Endodermal cell (in vitro differentiated cells): ENCODE data around the gene YRDC. TPM values are rescaled to one million over a fixed set of nuclear protein-coding genes. Genes with fewer than 3 reads are reported as not detected.

ENCODE experiments used
- DNase-seq: peaks from one replicate; pipeline ENCODE4 v3.0.0-alpha.2; 2017
- H3K27ac ChIP-seq: 2 replicates; pipeline ENCODE4 v1.5.1; 2013; ENCODE audit warnings: mild to moderate bottlenecking, low read depth, low read length, moderate library complexity
- H3K27me3 ChIP-seq: 2 replicates; pipeline ENCODE4 v1.6.1; 2013; ENCODE audit warnings: mild to moderate bottlenecking, low read length, moderate library complexity; ENCODE audit not compliant: insufficient read depth, control insufficient read depth, poor library complexity, severe bottlenecking
- H3K36me3 ChIP-seq: 2 replicates; pipeline ENCODE4 v1.7.0; 2013; ENCODE audit warnings: mild to moderate bottlenecking, low read length, moderate library complexity; ENCODE audit not compliant: control insufficient read depth, insufficient read depth
- H3K4me1 ChIP-seq: one replicate; pipeline ENCODE4 v1.7.0; 2013; ENCODE audit warnings: low read length; ENCODE audit not compliant: control insufficient read depth, insufficient read depth
- H3K4me3 ChIP-seq: 2 replicates; pipeline ENCODE4 v1.5.1; 2013; ENCODE audit warnings: mild to moderate bottlenecking, low read length, moderate library complexity
- H3K9ac ChIP-seq: 2 replicates; pipeline ENCODE4 v1.6.1; 2013; ENCODE audit warnings: mild to moderate bottlenecking, low read length, moderate library complexity; ENCODE audit not compliant: poor library complexity, severe bottlenecking; ENCODE audit errors: extremely low read depth
- H3K9me3 ChIP-seq: 2 replicates; pipeline ENCODE4 v1.6.1; 2013; ENCODE audit warnings: mild to moderate bottlenecking, low read length, moderate library complexity; ENCODE audit not compliant: control insufficient read depth
- H3K27ac Mint-ChIP-seq: 2 replicates; pipeline ENCODE4 v1.8.0; 2020; ENCODE audit warnings: mixed read lengths
- H3K27me3 Mint-ChIP-seq: 2 replicates; pipeline ENCODE4 v1.8.0; 2021; ENCODE audit warnings: mild to moderate bottlenecking, mixed read lengths; ENCODE audit not compliant: insufficient read depth
- H3K36me3 Mint-ChIP-seq: 2 replicates; pipeline ENCODE4 v1.8.0; 2020; ENCODE audit warnings: low read depth, mixed read lengths
- H3K4me1 Mint-ChIP-seq: 2 replicates; pipeline ENCODE4 v1.8.0; 2020; ENCODE audit warnings: mixed read lengths
- H3K4me3 Mint-ChIP-seq: 2 replicates; pipeline ENCODE4 v1.8.0; 2020; ENCODE audit warnings: mild to moderate bottlenecking, moderate library complexity, mixed read lengths
- H3K9me3 Mint-ChIP-seq: 2 replicates; pipeline ENCODE4 v1.8.0; 2020; ENCODE audit warnings: mild to moderate bottlenecking, mixed read lengths
- WGBS, 2 experiments: methylation state at CpG; one replicate each; pipeline versions ENCODE4 v1.1.5 to v1.1.7; 2013; ENCODE audit warnings: missing lambda C conversion rate in 2 of 2, mixed read lengths in 1 of 2; ENCODE audit not compliant: insufficient coverage in 1 of 2, insufficient read length in 1 of 2; 5-methylcytosine and 5-hydroxymethylcytosine counted together
- total RNA-seq, 2 donors: library from RNA; stranded (reverse); fragmentation: NEBNext Ultra II Directional in 1 of 2; extraction: Animal tissue kit (Norgen Biotek cat#: 25700) in 1 of 2; gene quantifications; 2 replicates in 1 of 2; 3 replicates in 1 of 2; pipeline ENCODE4 v1.2.1, GENCODE V29; 2021
- TF ChIP-seq, protein P1 (sequence below): fragments of 200-600 bp; sonication (generic); conservative IDR thresholded peaks from 2 replicates; pipeline ENCODE4 v1.5.0; 2021; ENCODE audit warnings: antibody characterized with exemption, mild to moderate bottlenecking

Gene YRDC
- total RNA-seq, 2 donors from 2014 or later: 21.0 to 21.1 TPM

DNA sequence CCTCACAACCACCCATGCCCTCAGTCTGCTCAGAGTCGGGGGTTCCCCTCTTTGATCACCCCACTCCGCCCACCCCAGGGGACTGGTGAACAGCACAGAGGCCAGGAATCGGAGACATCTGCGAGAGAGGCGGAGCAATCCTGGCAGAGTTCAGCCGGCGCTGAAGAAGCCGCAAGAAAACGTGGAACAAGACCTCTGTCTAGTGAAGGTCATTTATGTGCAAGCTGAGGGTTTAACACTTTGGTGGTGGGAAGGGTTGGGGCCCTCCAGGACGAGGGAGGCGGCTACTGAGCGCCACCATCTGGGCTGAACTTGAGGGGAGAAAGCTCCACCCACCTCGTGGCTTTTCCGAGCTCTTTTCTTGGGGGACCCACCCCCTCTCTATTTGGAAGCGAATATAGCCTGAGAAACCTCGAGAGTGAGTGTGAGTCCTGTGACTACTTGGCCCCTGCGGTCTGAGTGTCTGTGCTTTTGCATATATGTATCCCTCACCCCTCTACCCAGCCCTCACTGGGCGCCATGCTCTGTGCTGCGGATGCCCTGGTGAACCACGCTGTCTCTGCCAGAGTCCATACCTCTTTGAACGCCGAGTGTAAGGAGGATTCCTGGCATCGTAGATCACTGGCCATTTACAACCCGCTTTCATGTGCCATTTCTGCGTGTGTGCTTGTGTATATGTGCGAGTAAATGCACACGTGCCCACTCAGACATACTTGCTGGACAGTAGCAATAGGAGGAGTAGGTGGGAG is 41.9 kb downstream of the YRDC start:
- WGBS, 2 experiments: 23 to 42% methylated on average over 16 to 27 of the region's 27 CpGs
- no peaks in the 10 kb centered on the region for H3K4me1 Mint-ChIP-seq
- Histone ChIP-seq H3K9ac (no peak overlapping the region), H3K27me3 (peaks cover 100% of the 10 kb centered on the region), H3K4me3 (no peak overlapping the region), H3K27ac (no peak overlapping the region), H3K4me1 (no peaks in the 10 kb centered on the region), H3K36me3 (no peaks in the 10 kb centered on the region), H3K9me3 (no peaks in the 10 kb centered on the region)
- TF ChIP-seq, protein P1, sequence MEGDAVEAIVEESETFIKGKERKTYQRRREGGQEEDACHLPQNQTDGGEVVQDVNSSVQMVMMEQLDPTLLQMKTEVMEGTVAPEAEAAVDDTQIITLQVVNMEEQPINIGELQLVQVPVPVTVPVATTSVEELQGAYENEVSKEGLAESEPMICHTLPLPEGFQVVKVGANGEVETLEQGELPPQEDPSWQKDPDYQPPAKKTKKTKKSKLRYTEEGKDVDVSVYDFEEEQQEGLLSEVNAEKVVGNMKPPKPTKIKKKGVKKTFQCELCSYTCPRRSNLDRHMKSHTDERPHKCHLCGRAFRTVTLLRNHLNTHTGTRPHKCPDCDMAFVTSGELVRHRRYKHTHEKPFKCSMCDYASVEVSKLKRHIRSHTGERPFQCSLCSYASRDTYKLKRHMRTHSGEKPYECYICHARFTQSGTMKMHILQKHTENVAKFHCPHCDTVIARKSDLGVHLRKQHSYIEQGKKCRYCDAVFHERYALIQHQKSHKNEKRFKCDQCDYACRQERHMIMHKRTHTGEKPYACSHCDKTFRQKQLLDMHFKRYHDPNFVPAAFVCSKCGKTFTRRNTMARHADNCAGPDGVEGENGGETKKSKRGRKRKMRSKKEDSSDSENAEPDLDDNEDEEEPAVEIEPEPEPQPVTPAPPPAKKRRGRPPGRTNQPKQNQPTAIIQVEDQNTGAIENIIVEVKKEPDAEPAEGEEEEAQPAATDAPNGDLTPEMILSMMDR: no peak
- H3K4me3 Mint-ChIP-seq: peak overlapping the region; percentile 24
- H3K27me3 Mint-ChIP-seq: peaks cover 93% of the 10 kb centered on the region
- DNase-seq: peak; percentile 62
- H3K36me3 Mint-ChIP-seq: no peaks in the 10 kb centered on the region
- no peak overlapping the region for H3K27ac Mint-ChIP-seq
- H3K9me3 Mint-ChIP-seq: no peaks in the 10 kb centered on the region

DNA sequence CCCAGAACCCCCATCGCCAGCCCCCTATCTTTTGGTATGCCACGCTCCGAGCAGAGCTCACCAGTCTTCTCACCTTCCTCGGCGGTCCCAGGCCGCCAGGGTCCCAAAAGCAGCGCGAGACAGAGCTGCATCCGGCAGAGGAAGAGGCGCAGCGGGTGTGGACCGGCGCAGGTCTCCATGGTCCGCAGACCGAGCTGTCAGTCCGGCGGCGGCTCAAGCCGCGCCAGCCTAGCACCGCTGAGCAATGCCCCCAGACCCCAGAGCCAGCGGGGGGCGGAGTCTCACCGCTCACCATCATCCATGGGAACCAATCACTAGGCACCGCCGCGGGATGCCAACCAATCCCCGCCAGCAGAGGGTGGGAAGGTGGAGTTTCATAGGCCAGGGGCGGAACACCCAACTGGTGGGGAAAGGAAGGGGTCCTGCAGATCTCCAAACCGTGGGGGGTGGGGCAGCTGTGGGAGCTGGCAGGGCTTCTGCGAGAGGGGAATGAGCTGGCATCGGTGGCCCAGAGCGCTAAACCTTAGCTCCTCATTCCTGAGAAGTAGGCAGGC is 43.0 kb downstream of the YRDC start, which contains the start of gene EPHA10:
Gene EPHA10, minus strand, starts transcription at position 233 of the 554 bp plus-strand sequence. Its CDS starts 54 bp downstream, at position 179.
- WGBS, 2 experiments: 13 to 19% methylated on average over 9 to 33 of the region's 33 CpGs
- TF ChIP-seq, protein P1: no peak
- Histone ChIP-seq H3K36me3 (no peaks in the 10 kb centered on the region), H3K4me3 (no peak within 1 kb of the TSS), H3K4me1 (no peaks in the 10 kb centered on the region), H3K27me3 (peaks cover 100% of the 10 kb centered on the region), H3K9ac (no peak within 1 kb of the TSS), H3K27ac (no peak within 1 kb of the TSS), H3K9me3 (no peaks in the 10 kb centered on the region)
- H3K36me3 Mint-ChIP-seq: no peaks in the 10 kb centered on the region
- H3K27ac Mint-ChIP-seq: no peak within 1 kb of the TSS
- no peaks in the 10 kb centered on the region for H3K4me1 Mint-ChIP-seq
- H3K9me3 Mint-ChIP-seq: no peaks in the 10 kb centered on the region
- H3K27me3 Mint-ChIP-seq: peaks cover 83% of the 10 kb centered on the region
- H3K4me3 Mint-ChIP-seq: peak within 1 kb of the TSS; percentile 24
- peak; percentile 94 for DNase-seq

DNA sequence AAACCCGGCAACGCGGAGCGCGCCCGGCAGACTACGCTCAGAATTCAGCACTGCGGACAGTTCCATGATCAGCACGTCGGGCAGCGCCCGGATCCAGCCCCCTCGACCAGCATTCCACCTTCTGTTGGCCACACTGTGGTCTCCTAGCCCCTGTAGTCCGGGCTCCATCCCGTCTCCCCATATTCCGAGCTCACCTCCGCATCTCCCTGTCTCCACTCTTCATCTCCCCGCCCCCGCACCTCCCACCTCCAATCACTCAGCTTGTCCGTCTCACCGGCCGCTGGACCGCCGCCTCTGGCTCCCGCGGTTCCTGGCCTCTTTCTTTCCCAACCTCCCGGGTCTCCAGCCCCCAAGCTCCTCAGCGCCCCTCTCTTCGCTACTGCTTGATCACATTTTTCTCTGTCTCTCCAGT is 43.6 kb downstream of the YRDC start:
- Histone ChIP-seq H3K4me1 (no peaks in the 10 kb centered on the region), H3K4me3 (no peak overlapping the region), H3K36me3 (no peaks in the 10 kb centered on the region), H3K9ac (no peak overlapping the region), H3K27me3 (peaks cover 100% of the 10 kb centered on the region), H3K27ac (no peak overlapping the region), H3K9me3 (no peaks in the 10 kb centered on the region)
- Mint-ChIP-seq H3K27ac (no peak overlapping the region), H3K27me3 (peaks cover 78% of the 10 kb centered on the region), H3K4me3 (peak overlapping the region; percentile 24), H3K4me1 (no peaks in the 10 kb centered on the region), H3K9me3 (no peaks in the 10 kb centered on the region), H3K36me3 (no peaks in the 10 kb centered on the region)
- 4 to 6% methylated on average over 26 to 29 of the region's 29 CpGs for WGBS, 2 experiments
- DNase-seq: peak; percentile 95
- TF ChIP-seq, protein P1: no peak
